Spleen (tissue), 11 donors: Measurements from ENCODE around the gene KRABD2.
A peak's percentile ranks its signal among the peaks of the same experiment; 100 is the strongest.

ENCODE experiments used
- DNase-seq: peaks from one replicate; pipeline ENCODE4 v3.0.0-alpha.2; 2020
- H3K27ac ChIP-seq, 8 donors: fragments of 200-600 bp; sonication (generic) in 7 of 8; 1 replicate in 4 of 8; 2 replicates in 4 of 8; pipeline versions ENCODE4 v1.5.0 to v1.8.0; 2016 to 2021; ENCODE audit warnings: inconsistent platforms in 4 of 8, mild to moderate bottlenecking in 4 of 8, moderate library complexity in 1 of 8
- H3K27me3 ChIP-seq, 7 donors: fragments of 200-600 bp; sonication (generic) in 6 of 7; replicated peaks in 1 of 7; 1 replicate in 4 of 7; 2 replicates in 3 of 7; pipeline versions ENCODE4 v1.5.0 to v1.8.0; 2016 to 2021; ENCODE audit warnings: inconsistent platforms in 3 of 7, mild to moderate bottlenecking in 1 of 7
- H3K36me3 ChIP-seq, 6 donors: fragments of 200-600 bp; sonication (generic) in 5 of 6; 1 replicate in 4 of 6; 2 replicates in 2 of 6; pipeline versions ENCODE4 v1.5.0 to v1.8.0; 2016 to 2021; ENCODE audit warnings: inconsistent platforms in 2 of 6
- H3K4me1 ChIP-seq, 6 donors: fragments of 200-600 bp; sonication (generic) in 5 of 6; 1 replicate in 3 of 6; 2 replicates in 3 of 6; pipeline versions ENCODE4 v1.5.0 to v1.8.0; 2016 to 2021; ENCODE audit warnings: inconsistent platforms in 3 of 6
- H3K4me3 ChIP-seq, 8 donors: fragments of 200-600 bp; sonication (generic) in 7 of 8; 1 replicate in 4 of 8; 2 replicates in 4 of 8; pipeline versions ENCODE4 v1.5.0 to v1.8.0; 2016 to 2021; ENCODE audit warnings: inconsistent platforms in 4 of 8, mild to moderate bottlenecking in 4 of 8, moderate library complexity in 2 of 8
- H3K9me3 ChIP-seq, 8 donors: fragments of 200-600 bp; sonication (generic) in 7 of 8; 1 replicate in 4 of 8; 2 replicates in 4 of 8; pipeline versions ENCODE4 v1.5.0 to v1.8.0; 2016 to 2021; ENCODE audit warnings: inconsistent platforms in 4 of 8
- CTCF ChIP-seq, 11 experiments: fragments of 200-600 bp in 7 of 11; fragments of 450-650 bp in 4 of 11; sonication (generic) in 4 of 11; IDR thresholded peaks in 8 of 11; conservative IDR thresholded peaks in 3 of 11; 1 replicate in 7 of 11; 2 replicates in 4 of 11; pipeline versions ENCODE4 v1.4.0 to v1.8.0; 2016 to 2021; ENCODE audit warnings: antibody characterized with exemption in 11 of 11, inconsistent platforms in 4 of 11, mild to moderate bottlenecking in 1 of 11
- POLR2A ChIP-seq, 3 donors: fragments of 450-650 bp; IDR thresholded peaks; one replicate each; pipeline ENCODE4 v1.5.1; 2017; ENCODE audit warnings: antibody characterized with exemption in 3 of 3, mild to moderate bottlenecking in 1 of 3
- POLR2AphosphoS5 ChIP-seq, 3 donors: sonication (generic); formaldehyde crosslinking; IDR thresholded peaks; one replicate each; pipeline ENCODE4 v1.5.1; 2017; ENCODE audit warnings: antibody characterized with exemption in 3 of 3
- WGBS, 5 donors: extraction: QIAGEN DNeasy Blood & Tissue Kit in 3 of 5; methylation state at CpG; one replicate each; pipeline versions ENCODE4 v1.1.5 to v1.1.7; 2013 to 2018; 5-methylcytosine and 5-hydroxymethylcytosine counted together
- intact Hi-C: fragments of 100-400 bp; cut with DNase I; formaldehyde crosslinking; loops from one replicate; pipeline ENCODE4 v1.15.0; 2023; ENCODE audit warnings: low total_unique reads
- donor health status: healthy with polysubstance abuse.
- donor health status: DM: no; HTN: no; CAD: no; lungs with moderate emphysema.
- donor health status: DM: no; HTN: no; CAD: no.
- donor health status: Bipolar disorder and iron deficiency.
- donor health status: healthy.
- donor health status: DM: no; HTN: no; CAD: no.
- donor health status: DM: yes; HTN: yes; CAD: no.

The KRABD2 gene

GRCh38 chr17:8376271-8377067, at the start of gene KRABD2:
KRABD2 (minus strand) TSS chr17:8376704.
- peak; percentile 98 for DNase-seq
- Histone ChIP-seq H3K4me1 (peaks cover 25 to 64% (median 52%) of the 10 kb centered on the region in 6 donors), H3K36me3 (peaks cover 0 to 55% (median 45%) of the 10 kb centered on the region in 6 donors), H3K4me3 (peak within 1 kb of the TSS; percentile 55 to 79 (median 68)), H3K27me3 (no peaks in the 10 kb centered on the region), H3K9me3 (no peaks in the 10 kb centered on the region), H3K27ac (peak within 1 kb of the TSS; percentile 83 to 91 (median 86))
- 1 to 3% (median 2%) methylated on average over 24 to 41 of the region's 41 CpGs for WGBS, 5 donors
- TF ChIP-seq POLR2A (IDR thresholded peaks at IDR 0.05) (peak in 2 of 3 donors; percentile 23 to 47), CTCF (IDR thresholded peaks at IDR 0.05 in 8 of 11, conservative IDR thresholded peaks at IDR 0.05 in 3 of 11) (peak; percentile 42 to 85 (median 73)), POLR2AphosphoS5 (IDR thresholded peaks at IDR 0.05) (peak; percentile 90 to 96 (median 91))
- intact Hi-C loops = no loop called here

GRCh38 chr17:8421571-8421970, 45.1 kb upstream of the KRABD2 start:
- H3K4me3 ChIP-seq = peak overlapping the region in 1 of 8 donors; percentile 41
- H3K9me3 ChIP-seq = peaks cover 0 to 5% (median 0%) of the 10 kb centered on the region in 8 donors
- peaks cover 0 to 36% (median 13%) of the 10 kb centered on the region in 6 donors for H3K4me1 ChIP-seq
- H3K36me3 ChIP-seq = no peaks in the 10 kb centered on the region
- WGBS, 5 donors = 48 to 80% (median 65%) methylated on average over 3 of the region's 3 CpGs
- intact Hi-C loops = no loop called here
- TF ChIP-seq POLR2A (IDR thresholded peaks at IDR 0.05) = no peak
- TF ChIP-seq POLR2AphosphoS5 (IDR thresholded peaks at IDR 0.05) = no peak
- no peak for TF ChIP-seq CTCF (IDR thresholded peaks at IDR 0.05 in 8 of 11, conservative IDR thresholded peaks at IDR 0.05 in 3 of 11)
- peak overlapping the region in 6 of 8 donors; percentile 46 to 91 (median 84) for H3K27ac ChIP-seq
- peaks cover 0 to 30% (median 0%) of the 10 kb centered on the region in 7 donors for H3K27me3 ChIP-seq
- no peak for DNase-seq

DNA sequence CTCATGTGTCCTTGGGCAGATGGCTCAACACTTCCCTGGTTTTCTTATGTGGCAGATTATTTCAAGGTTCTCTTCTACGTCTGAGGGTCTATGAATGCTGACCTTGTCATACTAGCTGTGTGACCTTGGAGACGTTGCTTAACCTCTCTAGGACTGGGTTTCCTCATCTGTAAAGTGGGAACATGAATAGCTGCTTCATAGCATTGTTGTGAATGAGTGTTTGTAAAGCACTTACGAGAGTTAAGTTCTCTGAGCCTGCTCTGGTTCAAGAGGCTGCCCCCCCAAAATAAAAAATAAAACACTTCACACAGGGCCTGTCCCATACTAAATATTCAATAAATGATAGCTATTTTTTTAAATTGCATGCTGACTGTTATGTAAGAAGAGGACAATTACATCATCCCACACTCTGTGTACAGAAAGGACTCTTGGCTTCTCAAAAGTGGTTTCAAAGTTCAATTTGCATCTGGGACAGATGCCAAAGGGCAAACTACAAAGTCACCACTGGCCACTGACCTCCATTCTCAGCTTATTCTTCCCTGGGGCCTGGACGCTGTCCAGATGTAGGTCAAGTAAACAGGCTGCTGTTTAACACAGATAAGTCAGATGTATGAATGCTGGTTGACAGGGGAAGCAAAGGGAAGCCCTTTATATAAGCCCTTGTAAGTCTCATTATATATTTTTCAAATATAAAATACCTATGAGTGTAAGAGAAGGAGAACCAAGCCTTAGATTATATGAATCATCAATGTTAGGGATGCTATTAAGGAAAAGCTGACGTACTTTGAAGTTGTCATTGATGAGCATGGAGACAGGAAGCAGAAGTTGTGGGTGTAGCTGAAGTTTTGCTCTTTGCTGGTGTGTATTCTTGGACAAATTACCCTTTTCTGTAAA, 43.8 kb upstream of the KRABD2 start:
- TF ChIP-seq POLR2AphosphoS5 (IDR thresholded peaks at IDR 0.05) = peak in 1 of 3 donors; percentile 79
- no peak for TF ChIP-seq POLR2A (IDR thresholded peaks at IDR 0.05)
- TF ChIP-seq CTCF (IDR thresholded peaks at IDR 0.05 in 8 of 11, conservative IDR thresholded peaks at IDR 0.05 in 3 of 11) = no peak
- Histone ChIP-seq H3K4me3 (peak overlapping the region in 1 of 8 donors; percentile 41), H3K27me3 (peaks cover 0 to 37% (median 4%) of the 10 kb centered on the region in 7 donors), H3K36me3 (no peaks in the 10 kb centered on the region), H3K27ac (peak overlapping the region in 7 of 8 donors; percentile 46 to 91 (median 82)), H3K9me3 (peaks cover 0 to 5% (median 0%) of the 10 kb centered on the region in 8 donors), H3K4me1 (peaks cover 0 to 44% (median 13%) of the 10 kb centered on the region in 6 donors)
- 19 to 45% (median 23%) methylated on average over 5 of the region's 5 CpGs for WGBS, 5 donors
- no peak for DNase-seq
- intact Hi-C loops = no loop called here
